MM.1S (cell line): ENCODE data around the gene RNF11.

ENCODE experiments used
- DNase-seq: peaks from one replicate; pipeline ENCODE4 v3.0.0-alpha.2; 2015
- H2AFZ ChIP-seq: fragments of 300-600 bp; sonication (generic); 2 replicates; pipeline ENCODE4 v1.6.0; 2016; ENCODE audit warnings: antibody characterized with exemption, low read length
- H3F3A ChIP-seq: fragments of 300-600 bp; sonication (generic); 2 replicates; pipeline ENCODE4 v1.6.1; 2016; ENCODE audit warnings: mild to moderate bottlenecking, antibody characterized with exemption, low read length, moderate library complexity, mixed read lengths; ENCODE audit not compliant: insufficient read depth
- H3K27ac ChIP-seq: fragments of 300-600 bp; sonication (generic); 2 replicates; pipeline ENCODE4 v1.5.1; 2016; ENCODE audit warnings: mild to moderate bottlenecking, low read length
- H3K27me3 ChIP-seq: fragments of 300-600 bp; sonication (generic); replicated peaks from 2 replicates; pipeline ENCODE4 v1.6.0; 2016; ENCODE audit warnings: low read length; ENCODE audit not compliant: insufficient read depth
- H3K36me3 ChIP-seq: fragments of 300-600 bp; sonication (generic); replicated peaks from 2 replicates; pipeline ENCODE4 v1.6.1; 2016; ENCODE audit warnings: mild to moderate bottlenecking, low read length, mixed read lengths; ENCODE audit not compliant: insufficient read depth
- H3K4me1 ChIP-seq: fragments of 300-600 bp; sonication (generic); 2 replicates; pipeline ENCODE4 v1.6.1; 2016; ENCODE audit warnings: low read length, mixed read lengths
- H3K4me2 ChIP-seq: fragments of 300-600 bp; sonication (generic); 2 replicates; pipeline ENCODE4 v1.6.0; 2016; ENCODE audit warnings: low read depth, low read length
- H3K4me3 ChIP-seq: fragments of 300-600 bp; sonication (generic); 2 replicates; pipeline ENCODE4 v1.5.1; 2016; ENCODE audit warnings: low read length, mixed read lengths
- H3K79me2 ChIP-seq: fragments of 300-600 bp; sonication (generic); 2 replicates; pipeline ENCODE4 v1.6.1; 2016; ENCODE audit warnings: mixed run types, low read length, mixed read lengths
- H3K9ac ChIP-seq: fragments of 300-600 bp; sonication (generic); 2 replicates; pipeline ENCODE4 v1.6.1; 2016; ENCODE audit warnings: low read length, mixed read lengths
- H3K9me2 ChIP-seq: fragments of 300-600 bp; sonication (generic); replicated peaks from 2 replicates; pipeline ENCODE4 v1.6.1; 2016; ENCODE audit warnings: mild to moderate bottlenecking, low read length, mixed read lengths; ENCODE audit not compliant: insufficient read depth
- H3K9me3 ChIP-seq: fragments of 300-600 bp; sonication (generic); replicated peaks from 2 replicates; pipeline ENCODE4 v1.6.1; 2016; ENCODE audit warnings: mild to moderate bottlenecking, low read length, mixed read lengths; ENCODE audit not compliant: insufficient read depth
- H4K20me1 ChIP-seq: fragments of 300-600 bp; sonication (generic); 2 replicates; pipeline ENCODE4 v1.6.1; 2016; ENCODE audit warnings: mild to moderate bottlenecking, low read length, moderate library complexity, mixed read lengths; ENCODE audit not compliant: insufficient read depth
- CTCF ChIP-seq: fragments of 300-600 bp; sonication (generic); IDR thresholded peaks from 2 replicates; pipeline ENCODE4 v1.5.1; 2016; ENCODE audit warnings: antibody characterized with exemption, low read length, mixed read lengths
- EZH2 ChIP-seq: fragments of 300-600 bp; sonication (generic); optimal IDR thresholded peaks from 2 replicates; pipeline ENCODE3; 2017; ENCODE audit warnings: low read depth, mild to moderate bottlenecking, antibody characterized with exemption, low read length, mixed read lengths
- EZH2phosphoT487 ChIP-seq: fragments of 300-600 bp; sonication (generic); IDR thresholded peaks from 2 replicates; pipeline ENCODE4 v1.6.1; 2018; ENCODE audit warnings: antibody characterized with exemption, low read length

Gene RNF11

GRCh38 chr1:51281807-51282206 lies 45.7 kb downstream of the RNF11 start:
- H3K79me2 ChIP-seq: no peaks in the 10 kb centered on the region
- H3K4me1 ChIP-seq: no peaks in the 10 kb centered on the region
- H4K20me1 ChIP-seq: no peaks in the 10 kb centered on the region
- no peak for TF ChIP-seq EZH2
- TF ChIP-seq CTCF: no peak
- no peak for TF ChIP-seq EZH2phosphoT487
- H3K27ac ChIP-seq: no peak overlapping the region
- H3K4me2 ChIP-seq: no peak overlapping the region
- no peaks in the 10 kb centered on the region for H3F3A ChIP-seq
- H3K36me3 ChIP-seq: no peaks in the 10 kb centered on the region
- no peak overlapping the region for H2AFZ ChIP-seq
- no peak overlapping the region for H3K4me3 ChIP-seq
- H3K9ac ChIP-seq: no peak overlapping the region
- no peak for DNase-seq
- no peaks in the 10 kb centered on the region for H3K9me3 ChIP-seq
- no peaks in the 10 kb centered on the region for H3K9me2 ChIP-seq
- H3K27me3 ChIP-seq: no peaks in the 10 kb centered on the region

GRCh38 chr1:51282605-51283004 lies 46.5 kb downstream of the RNF11 start:
- H4K20me1 ChIP-seq: no peaks in the 10 kb centered on the region
- no peaks in the 10 kb centered on the region for H3K36me3 ChIP-seq
- no peaks in the 10 kb centered on the region for H3K9me3 ChIP-seq
- TF ChIP-seq CTCF: no peak
- TF ChIP-seq EZH2: no peak
- no peak for TF ChIP-seq EZH2phosphoT487
- DNase-seq: no peak
- no peak overlapping the region for H3K4me3 ChIP-seq
- H2AFZ ChIP-seq: no peak overlapping the region
- no peaks in the 10 kb centered on the region for H3K4me1 ChIP-seq
- no peaks in the 10 kb centered on the region for H3K27me3 ChIP-seq
- no peak overlapping the region for H3K4me2 ChIP-seq
- no peaks in the 10 kb centered on the region for H3F3A ChIP-seq
- H3K9me2 ChIP-seq: no peaks in the 10 kb centered on the region
- no peaks in the 10 kb centered on the region for H3K79me2 ChIP-seq
- no peak overlapping the region for H3K9ac ChIP-seq
- H3K27ac ChIP-seq: no peak overlapping the region

GRCh38 chr1:51283979-51284378 lies 47.9 kb downstream of the RNF11 start:
- Histone ChIP-seq H2AFZ (no peak overlapping the region), H3K27ac (no peak overlapping the region), H4K20me1 (no peaks in the 10 kb centered on the region), H3K4me2 (no peak overlapping the region), H3F3A (no peaks in the 10 kb centered on the region), H3K9me3 (no peaks in the 10 kb centered on the region), H3K4me1 (no peaks in the 10 kb centered on the region), H3K79me2 (no peaks in the 10 kb centered on the region), H3K4me3 (no peak overlapping the region), H3K36me3 (no peaks in the 10 kb centered on the region), H3K9ac (no peak overlapping the region), H3K9me2 (no peaks in the 10 kb centered on the region), H3K27me3 (no peaks in the 10 kb centered on the region)
- no peak for TF ChIP-seq EZH2phosphoT487
- no peak for TF ChIP-seq EZH2
- TF ChIP-seq CTCF: no peak
- no peak for DNase-seq
